IMR-90 (cell line): ENCODE measurements around the gene IGF2. TPM values are rescaled to one million over a fixed set of nuclear protein-coding genes. Genes with fewer than 3 reads are reported as not detected.

Experiments used
- ATAC-seq: fragments of 200-7000 bp; cut with Tn5 transposase; 2 replicates; pipeline ENCODE4 v1.9.1; 2020; ENCODE audit warnings: low read depth, mild to moderate bottlenecking, moderate library complexity
- BruUV-seq: library from RNA; stranded (reverse); fragments of 400-500 nt; replicated peaks from 2 replicates; lab custom pipeline; 2021; lab: Mats Ljungman, UMichigan
- CTCF ChIA-PET: fragments of 300-600 bp; formaldehyde crosslinking; extraction: SDS; loops from one replicate; lab custom pipeline; 2021; ENCODE audit warnings: antibody characterized with exemption; lab: Yijun Ruan, JAX
- POLR2A ChIA-PET: fragments of 300-600 bp; sonication (Branson Sonifier 250); formaldehyde crosslinking; loops from one replicate; lab custom pipeline; 2022; ENCODE audit warnings: antibody characterized with exemption; ENCODE audit not compliant: unreplicated experiment; lab: Charles Lee
- DNase-seq: peaks from one replicate; pipeline ENCODE4 v3.0.0; 2013
- H2AFZ ChIP-seq: replicated peaks from 2 replicates; pipeline ENCODE3; 2013; ENCODE audit warnings: low read length, mild to moderate bottlenecking; ENCODE audit not compliant: poor library complexity
- H2AK5ac ChIP-seq: 2 replicates; pipeline ENCODE4 v1.6.1; 2013; ENCODE audit warnings: low read depth, low read length, inconsistent platforms
- H2AK9ac ChIP-seq: replicated peaks from 2 replicates; pipeline ENCODE3; 2013; ENCODE audit warnings: mild to moderate bottlenecking, low read depth, low read length, moderate library complexity; ENCODE audit not compliant: poor library complexity
- H2BK120ac ChIP-seq: 2 replicates; pipeline ENCODE4 v1.6.1; 2013; ENCODE audit warnings: low read depth, low read length, inconsistent platforms
- H2BK15ac ChIP-seq: 3 replicates; pipeline ENCODE4 v1.6.1; 2013; ENCODE audit warnings: low read depth, low read length, inconsistent platforms
- H2BK20ac ChIP-seq: 2 replicates; pipeline ENCODE4 v1.6.1; 2013; ENCODE audit warnings: low read depth, mild to moderate bottlenecking, inconsistent platforms, low read length, moderate library complexity
- H2BK5ac ChIP-seq: 2 replicates; pipeline ENCODE4 v1.6.1; 2013; ENCODE audit warnings: mild to moderate bottlenecking, low read depth, low read length, inconsistent platforms; ENCODE audit not compliant: poor library complexity, severe bottlenecking
- H3K14ac ChIP-seq: replicated peaks from 2 replicates; pipeline ENCODE4 v1.6.1; 2013; ENCODE audit warnings: low read depth, low read length, inconsistent platforms
- H3K18ac ChIP-seq: 2 replicates; pipeline ENCODE4 v1.6.1; 2013; ENCODE audit warnings: low read depth, low read length, control low read depth
- H3K23ac ChIP-seq: 2 replicates; pipeline ENCODE4 v1.6.1; 2013; ENCODE audit warnings: low read depth, low read length, inconsistent platforms
- H3K27ac ChIP-seq: 2 replicates; pipeline ENCODE4 v1.5.1; 2013; ENCODE audit warnings: mild to moderate bottlenecking, control low read depth, low read length; ENCODE audit not compliant: insufficient read depth
- H3K27me3 ChIP-seq: 2 replicates; pipeline ENCODE4 v1.6.1; 2013; ENCODE audit warnings: low read length; ENCODE audit not compliant: control insufficient read depth, insufficient read depth
- H3K36me3 ChIP-seq: 2 replicates; pipeline ENCODE4 v1.6.1; 2013; ENCODE audit warnings: low read length, mixed read lengths; ENCODE audit not compliant: control insufficient read depth, insufficient read depth
- H3K4ac ChIP-seq: 2 replicates; pipeline ENCODE4 v1.6.1; 2013; ENCODE audit warnings: low read depth, low read length, inconsistent platforms
- H3K4me1 ChIP-seq: 2 replicates; pipeline ENCODE4 v1.6.1; 2013; ENCODE audit warnings: low read length, mixed read lengths; ENCODE audit not compliant: control insufficient read depth, insufficient read depth
- H3K4me2 ChIP-seq: 2 replicates; pipeline ENCODE4 v1.6.1; 2013; ENCODE audit warnings: low read depth, mild to moderate bottlenecking, control low read depth, low read length, moderate library complexity
- H3K4me3 ChIP-seq: 2 replicates; pipeline ENCODE4 v1.5.1; 2013; ENCODE audit warnings: low read depth, mild to moderate bottlenecking, control low read depth, low read length, moderate library complexity; ENCODE audit not compliant: insufficient read depth
- H3K56ac ChIP-seq: 2 replicates; pipeline ENCODE4 v1.6.1; 2013; ENCODE audit warnings: low read length, inconsistent platforms; ENCODE audit not compliant: insufficient read depth; ENCODE audit errors: extremely low read depth
- H3K79me1 ChIP-seq, 2 experiments: 2 replicates each; pipeline ENCODE4 v1.6.1; 2013; ENCODE audit warnings: low read length in 2 of 2, inconsistent platforms in 1 of 2, low read depth in 1 of 2
- H3K9ac ChIP-seq: 2 replicates; pipeline ENCODE4 v1.6.1; 2013; ENCODE audit warnings: low read depth, low read length, control low read depth
- H3K9me1 ChIP-seq: 2 replicates; pipeline ENCODE4 v1.6.1; 2013; ENCODE audit warnings: low read length, inconsistent platforms; ENCODE audit not compliant: insufficient read depth
- H3K9me3 ChIP-seq: 2 replicates; pipeline ENCODE4 v1.6.1; 2013; ENCODE audit warnings: low read length; ENCODE audit not compliant: control insufficient read depth, insufficient read depth
- H4K20me1 ChIP-seq: 2 replicates; pipeline ENCODE4 v1.6.1; 2013; ENCODE audit warnings: low read length, inconsistent platforms; ENCODE audit not compliant: insufficient read depth
- H4K5ac ChIP-seq: 2 replicates; pipeline ENCODE4 v1.6.1; 2013; ENCODE audit warnings: mild to moderate bottlenecking, low read depth, low read length, control low read depth
- H4K8ac ChIP-seq, 2 experiments: 2 replicates each; pipeline ENCODE4 v1.6.1; 2013; ENCODE audit warnings: low read depth in 2 of 2, low read length in 2 of 2, control low read depth in 1 of 2, inconsistent platforms in 1 of 2
- H4K91ac ChIP-seq: 2 replicates; pipeline ENCODE4 v1.6.1; 2013; ENCODE audit warnings: low read depth, low read length, inconsistent platforms; ENCODE audit not compliant: insufficient read depth
- BHLHE40 ChIP-seq: fragments of 150-350 bp; IDR thresholded peaks from 2 replicates; pipeline ENCODE4 v1.6.1; 2016; ENCODE audit warnings: mild to moderate bottlenecking, low read depth, low read length
- MAFK ChIP-seq: IDR thresholded peaks from 2 replicates; pipeline ENCODE4 v1.6.1; 2012; ENCODE audit warnings: low read depth, low read length, improper control_type of control experiment
- NFE2L2 ChIP-seq: fragments of 150-350 bp; IDR thresholded peaks from 2 replicates; pipeline ENCODE4 v1.6.1; 2016; ENCODE audit warnings: low read depth, mild to moderate bottlenecking, low read length
- whole genome bisulfite sequencing, 2 experiments: methylation state at CpG; one replicate each; pipeline versions ENCODE4 v1.1.5 to v1.1.7; 2013; ENCODE audit warnings: missing lambda C conversion rate in 2 of 2; ENCODE audit not compliant: insufficient read length in 1 of 2; ENCODE audit errors: extremely low coverage in 2 of 2; 5-methylcytosine and 5-hydroxymethylcytosine counted together
- dilution Hi-C: fragments of 300-500 bp; cut with HindIII; formaldehyde crosslinking; loops from one replicate; pipeline ENCODE4 v1.14.3; 2018; ENCODE audit warnings: low sequenced_read_pairs; ENCODE audit not compliant: unreplicated experiment
- in situ Hi-C: fragments of 300-500 bp; cut with MboI; formaldehyde crosslinking; loops from 3 replicates; pipeline ENCODE4 v1.14.3; 2019; ENCODE audit warnings: low sequenced_read_pairs, inconsistent platforms, mixed read lengths
- intact Hi-C: fragments of 100-400 bp; cut with micrococcal nuclease; formaldehyde crosslinking; loops from 2 replicates; pipeline ENCODE4 v1.10.0; 2022
- polyA plus RNA-seq, 3 experiments: library from polyadenylated mRNA; depleted of rRNA; stranded (reverse); fragments of >200 nt; gene quantifications; 2 replicates each; pipeline ENCODE4 v1.2.3, GENCODE V29; 2012; ENCODE audit warnings: low replicate concordance in 1 of 3
- total RNA-seq: library from RNA; depleted of rRNA; stranded (reverse); fragments of >200 nt; gene quantifications from 2 replicates; pipeline ENCODE4 v1.2.3, GENCODE V29; 2012

Gene IGF2
- total and polyA plus RNA-seq, 2 of the 4 experiments (the other 2 are of a cell fraction): 2.3 to 21.8 TPM

- H4K5ac ChIP-seq: no peak overlapping the region
- no peak overlapping the region for H2AK9ac ChIP-seq
- in situ Hi-C loops (no loop called here), intact Hi-C loops (loop anchor here (2.0 kb wide), 1 partner anchor 505 kb away; no protein-coding TSS in a partner anchor), dilution Hi-C loops (no loop called here)
- H3K79me1 ChIP-seq: no peaks in the 10 kb centered on the region
- ChIA-PET POLR2A (no interaction called here), CTCF (interaction anchor here (1.5 to 1.6 kb wide), 2 partner anchors 155 to 505 kb away, joined by 5 read pairs; no protein-coding TSS in a partner anchor)
- H3K4me3 ChIP-seq: no peak overlapping the region
- H3K4me1 ChIP-seq: no peaks in the 10 kb centered on the region
- no peak overlapping the region for H4K91ac ChIP-seq
- 56% methylated on average over 7 of the region's 18 CpGs; no CpG with 5 or more reads in 1 of the 2 experiments for WGBS, 2 experiments
- H3K36me3 ChIP-seq: no peaks in the 10 kb centered on the region
- H3K4me2 ChIP-seq: no peak overlapping the region
- H3K9ac ChIP-seq: no peak overlapping the region
- DNase-seq: no peak
- no peaks in the 10 kb centered on the region for H3K9me1 ChIP-seq
- H2AFZ ChIP-seq: no peak overlapping the region
- no peaks in the 10 kb centered on the region for H4K20me1 ChIP-seq
- no TSS peak for BruUV-seq
- no peak overlapping the region for H3K14ac ChIP-seq
- TF ChIP-seq BHLHE40 (no peak), NFE2L2 (no peak), MAFK (no peak)
- H3K4ac ChIP-seq: no peak overlapping the region
- H2BK120ac ChIP-seq: no peak overlapping the region
- no peak overlapping the region for H4K8ac ChIP-seq
- H3K18ac ChIP-seq: no peak overlapping the region
- H2BK5ac ChIP-seq: no peak overlapping the region
- H2BK15ac ChIP-seq: no peak overlapping the region
- no peak overlapping the region for H3K56ac ChIP-seq
- no peaks in the 10 kb centered on the region for H3K9me3 ChIP-seq
- H3K27me3 ChIP-seq: peaks cover 2% of the 10 kb centered on the region; the same call in 1 of the 2 replicates
- no peak overlapping the region for H3K23ac ChIP-seq
- H2BK20ac ChIP-seq: no peak overlapping the region
- no peak overlapping the region for H2AK5ac ChIP-seq
- no peak overlapping the region for H3K27ac ChIP-seq
- ATAC-seq: no peak
These were observed 18.3 kb upstream of the IGF2 start for GRCh38 chr11:2157294-2158040.
